HepG2 (cell line): Measurements from ENCODE around the gene TBC1D22A.

Source experiments
- CREBL2 ChIP-seq: sonication (generic); formaldehyde crosslinking; IDR thresholded peaks from 2 replicates; pipeline ENCODE4 v1.8.1; 2023; ENCODE audit warnings: missing genetic modification reagents, mild to moderate bottlenecking, borderline replicate concordance
- EEA1 ChIP-seq: sonication (generic); formaldehyde crosslinking; IDR thresholded peaks from 2 replicates; pipeline ENCODE4 v1.5.1; 2020; ENCODE audit warnings: mild to moderate bottlenecking, missing genetic modification reagents, borderline replicate concordance
- EZH2 ChIP-seq: conservative IDR thresholded peaks from 2 replicates; pipeline ENCODE4 v1.6.1; 2012; ENCODE audit warnings: mild to moderate bottlenecking, low read depth, low read length, moderate library complexity
- JUND ChIP-seq: sonication (generic); formaldehyde crosslinking; IDR thresholded peaks from 2 replicates; pipeline ENCODE4 v1.8.0; 2022; ENCODE audit warnings: mild to moderate bottlenecking, missing genetic modification reagents
- POGZ ChIP-seq: sonication (generic); formaldehyde crosslinking; IDR thresholded peaks from 2 replicates; pipeline ENCODE4 v1.4.0; 2020; ENCODE audit warnings: mild to moderate bottlenecking, missing genetic modification reagents
- RAD21 ChIP-seq: fragments of 450-650 bp; formaldehyde crosslinking; IDR thresholded peaks from 2 replicates; pipeline ENCODE4 v1.5.0; 2020; ENCODE audit warnings: mild to moderate bottlenecking
- RFX3 ChIP-seq: IDR thresholded peaks from 2 replicates; pipeline ENCODE4 v1.6.1; 2016; ENCODE audit warnings: missing biosample characterization, missing genetic modification reagents
- ZBTB34 ChIP-seq: sonication (generic); formaldehyde crosslinking; IDR thresholded peaks from 2 replicates; pipeline ENCODE4 v1.8.0; 2022; ENCODE audit warnings: mild to moderate bottlenecking, missing genetic modification reagents

- TF ChIP-seq RAD21 (CRISPR knock-in tag) (no peak), CREBL2 (CRISPR knock-in tag) (no peak), POGZ (CRISPR knock-in tag) (no peak), JUND (CRISPR knock-in tag) (no peak), ZBTB34 (CRISPR knock-in tag) (no peak), EZH2 (no peak), RFX3 (CRISPR knock-in tag) (no peak), EEA1 (CRISPR knock-in tag) (no peak)
These were observed 249.4 kb downstream of the TBC1D22A start for GRCh38 chr22:47011859-47012258.
